SU-DHL-6 (cell line): ENCODE results near the gene ADRA2B.

ENCODE experiments used
- H2AFZ ChIP-seq: fragments of 200-600 bp; sonication (generic); 2 replicates; pipeline ENCODE4 v1.6.1; 2014; ENCODE audit warnings: low read depth, mild to moderate bottlenecking, moderate library complexity, mixed read lengths, antibody characterized with exemption, low read length; ENCODE audit not compliant: severe bottlenecking
- H3F3A ChIP-seq: fragments of 200-600 bp; shearing (Covaris generic); 2 replicates; pipeline ENCODE4 v1.6.0; 2016; ENCODE audit warnings: antibody characterized with exemption, mild to moderate bottlenecking; ENCODE audit not compliant: insufficient read depth
- H3K27ac ChIP-seq: fragments of 200-600 bp; sonication (generic); 2 replicates; pipeline ENCODE4 v1.5.1; 2016; ENCODE audit warnings: low read depth, mild to moderate bottlenecking, low read length, moderate library complexity, mixed read lengths
- H3K27me3 ChIP-seq: fragments of 200-600 bp; sonication (generic), shearing (Covaris generic); 2 replicates; pipeline ENCODE4 v1.6.0; 2014; ENCODE audit warnings: mild to moderate bottlenecking, low read length
- H3K36me3 ChIP-seq: fragments of 200-600 bp; sonication (generic); 2 replicates; pipeline ENCODE4 v1.6.1; 2014; ENCODE audit warnings: mild to moderate bottlenecking, low read length, mixed read lengths
- H3K4me2 ChIP-seq: fragments of 300-600, 200-600 bp; shearing (Covaris generic), sonication (generic); 2 replicates; pipeline ENCODE4 v1.6.0; 2014; ENCODE audit warnings: low read length, low read depth, mild to moderate bottlenecking; ENCODE audit not compliant: poor library complexity, severe bottlenecking
- H3K4me3 ChIP-seq: fragments of 200-600 bp; sonication (generic); 2 replicates; pipeline ENCODE4 v1.5.1; 2014; ENCODE audit warnings: antibody characterized with exemption, low read length, mild to moderate bottlenecking, mixed read lengths; ENCODE audit not compliant: insufficient read depth, poor library complexity, severe bottlenecking
- H3K79me2 ChIP-seq: fragments of 200-600 bp; sonication (generic); 2 replicates; pipeline ENCODE4 v1.6.1; 2014; ENCODE audit warnings: mild to moderate bottlenecking, low read length, moderate library complexity; ENCODE audit not compliant: insufficient read depth
- H3K9ac ChIP-seq: fragments of 200-600 bp; sonication (generic); 2 replicates; pipeline ENCODE4 v1.7.0; 2014; ENCODE audit warnings: mild to moderate bottlenecking, low read length
- H3K9me2 ChIP-seq: fragments of 200-600 bp; sonication (generic); replicated peaks from 2 replicates; pipeline ENCODE4 v1.6.1; 2014; ENCODE audit warnings: low read length; ENCODE audit not compliant: insufficient read depth
- H3K9me3 ChIP-seq: fragments of 200-600 bp; sonication (generic); 2 replicates; pipeline ENCODE4 v1.6.1; 2014; ENCODE audit warnings: low read length, mixed read lengths; ENCODE audit not compliant: insufficient read depth
- H4K20me1 ChIP-seq: fragments of 200-600 bp; sonication (generic); 2 replicates; pipeline ENCODE4 v1.6.1; 2014; ENCODE audit warnings: low read depth, mild to moderate bottlenecking, antibody characterized with exemption, low read length, moderate library complexity, mixed read lengths
- CTCF ChIP-seq: fragments of 200-600 bp; sonication (generic); IDR thresholded peaks from one replicate; pipeline ENCODE4 v1.5.1; 2017; ENCODE audit warnings: antibody characterized with exemption, mild to moderate bottlenecking, low read length, moderate library complexity; ENCODE audit not compliant: insufficient read depth, poor library complexity, severe bottlenecking
- EZH2phosphoT487 ChIP-seq: fragments of 200-600 bp; sonication (generic), shearing (Covaris generic); conservative IDR thresholded peaks from 2 replicates; pipeline ENCODE4 v1.6.1; 2018; ENCODE audit warnings: mild to moderate bottlenecking, antibody characterized with exemption, low read length, moderate library complexity, mixed read lengths

Gene ADRA2B

GRCh38 chr2:96095116-96095636 lies 21.2 kb downstream of the ADRA2B start:
- Histone ChIP-seq H4K20me1 (no peaks in the 10 kb centered on the region), H3K36me3 (no peaks in the 10 kb centered on the region), H3K27ac (no peak overlapping the region), H3K79me2 (no peaks in the 10 kb centered on the region), H3K27me3 (no peaks in the 10 kb centered on the region), H3K9ac (no peak overlapping the region), H3F3A (no peaks in the 10 kb centered on the region), H2AFZ (no peak overlapping the region), H3K4me3 (no peak overlapping the region), H3K9me3 (no peaks in the 10 kb centered on the region), H3K4me2 (no peak overlapping the region), H3K9me2 (no peaks in the 10 kb centered on the region)
- TF ChIP-seq CTCF (no peak), EZH2phosphoT487 (no peak)

- Histone ChIP-seq H2AFZ (no peak overlapping the region), H3K27me3 (no peaks in the 10 kb centered on the region), H3K4me2 (no peak overlapping the region), H3K27ac (no peak overlapping the region), H3K9ac (no peak overlapping the region), H4K20me1 (no peaks in the 10 kb centered on the region), H3F3A (no peaks in the 10 kb centered on the region), H3K9me3 (no peaks in the 10 kb centered on the region), H3K9me2 (no peaks in the 10 kb centered on the region), H3K4me3 (no peak overlapping the region), H3K79me2 (no peaks in the 10 kb centered on the region), H3K36me3 (no peaks in the 10 kb centered on the region)
- TF ChIP-seq EZH2phosphoT487 = no peak
- TF ChIP-seq CTCF = no peak
Measured at GRCh38 chr2:96093528-96093927, 22.8 kb downstream of the ADRA2B start.

- H2AFZ ChIP-seq = no peak overlapping the region
- TF ChIP-seq EZH2phosphoT487 = no peak
- TF ChIP-seq CTCF = no peak
- H4K20me1 ChIP-seq = no peaks in the 10 kb centered on the region
- H3K9me2 ChIP-seq = no peaks in the 10 kb centered on the region
- no peak overlapping the region for H3K27ac ChIP-seq
- H3K4me3 ChIP-seq = no peak overlapping the region
- H3K79me2 ChIP-seq = no peaks in the 10 kb centered on the region
- no peaks in the 10 kb centered on the region for H3K27me3 ChIP-seq
- no peak overlapping the region for H3K4me2 ChIP-seq
- no peak overlapping the region for H3K9ac ChIP-seq
- no peaks in the 10 kb centered on the region for H3K36me3 ChIP-seq
- no peaks in the 10 kb centered on the region for H3K9me3 ChIP-seq
- H3F3A ChIP-seq = no peaks in the 10 kb centered on the region
Measured at GRCh38 chr2:96092951-96093350, 23.4 kb downstream of the ADRA2B start.
